ENCODE results near the gene RPS6KB2. TPM values are rescaled to one million over a fixed set of nuclear protein-coding genes. Genes with fewer than 3 reads are reported as not detected.
A peak's percentile ranks its signal among the peaks of the same experiment; 100 is the strongest.
"Not testable (repeated sequence)": the region's sequence is repeated elsewhere in the genome, so short reads cannot be mapped to it uniquely, and the experiment has no call there.

Gene RPS6KB2
- total RNA-seq, 1 experiment from 2014 or later: 170 TPM

- DNase-seq: peak; percentile 88
- no peaks in the 10 kb centered on the region for H3K27me3 ChIP-seq (ENCODE audit: low read length)
- peaks cover 11% of the 10 kb centered on the region for H3K4me1 ChIP-seq (ENCODE audit: insufficient read depth, low read length)
- POLR2A ChIA-PET (ENCODE audit: unreplicated experiment): interaction anchor here (0.5 to 1.2 kb wide), 12 partner anchors 10 to 935 kb away, joined by 3 to 16 read pairs (median 5); partner anchors contain the start of genes NUDT8, PELI3 and RAD9A
- peak; percentile 86 for ATAC-seq
- peaks cover 24% of the 10 kb centered on the region for H3K36me3 ChIP-seq (ENCODE audit: low read depth, low read length)
- H3F3A ChIP-seq (ENCODE audit: low read length, unreplicated experiment): no peaks in the 10 kb centered on the region
- BruUV-seq (replicated peaks): no TSS peak
- H3K79me2 ChIP-seq (ENCODE audit: low read length): peaks cover 28% of the 10 kb centered on the region
- intact Hi-C loops (cut with micrococcal nuclease): loop anchor here (1.0 to 2.0 kb wide), 2 partner anchors 27 to 67 kb away; partner anchors contain the start of gene RPS6KB2
- TF ChIP-seq CTCF (conservative IDR thresholded peaks at IDR 0.05; ENCODE audit: low read depth, low read length): 0 out of 2 replicates have a peak, but pooled peaks have one; percentile 30
- no peak for TF ChIP-seq EZH2 (IDR thresholded peaks at IDR 0.05; ENCODE audit: low read length, unreplicated experiment)
- TF ChIP-seq EZH2phosphoT487 (IDR thresholded peaks at IDR 0.05; ENCODE audit: borderline replicate concordance, low read length): no peak
- CTCF ChIA-PET: interaction anchor here (0.5 to 1.7 kb wide), 11 partner anchors 10 to 1387 kb away, joined by 3 to 15 read pairs (median 5); partner anchors contain the start of genes PITPNM1, RAD9A and TMEM134
- H3K9me3 ChIP-seq (ENCODE audit: low read length): no peaks in the 10 kb centered on the region
- H4K20me1 ChIP-seq (ENCODE audit: low read length): peaks cover 16% of the 10 kb centered on the region; the same call in 1 of the 2 replicates
- peak within 1 kb of the TSS; percentile 88 for H3K4me3 ChIP-seq (ENCODE audit: low read length)
- peak within 1 kb of the TSS; percentile 93 for H3K9ac ChIP-seq (ENCODE audit: low read length)
- H3K9me2 ChIP-seq (replicated peaks; ENCODE audit: low read length): no peaks in the 10 kb centered on the region
- peak within 1 kb of the TSS; percentile 71 for H3K27ac ChIP-seq (ENCODE audit: low read length)
- H2AFZ ChIP-seq (ENCODE audit: low read length): peak within 1 kb of the TSS; percentile 74
- peak within 1 kb of the TSS; percentile 98 for H3K4me2 ChIP-seq (ENCODE audit: low read length)
Measured at GRCh38 chr11:67401495-67402191, 26.7 kb upstream of the RPS6KB2 start, which contains the start of gene PPP1CA. TSS of gene PPP1CA (minus strand) at chr11:67401858. CDS start at chr11:67401782, 76 bp downstream.

GRCh38 chr11:67402192-67402839 is 26.0 kb upstream of the RPS6KB2 start:
- peak overlapping the region; percentile 13; the same call in 1 of the 2 replicates for H3K9ac ChIP-seq (ENCODE audit: low read length)
- peaks cover 11% of the 10 kb centered on the region for H3K4me1 ChIP-seq (ENCODE audit: insufficient read depth, low read length)
- BruUV-seq (replicated peaks): TSS peak; percentile 89
- not testable (repeated sequence) for DNase-seq; H3F3A ChIP-seq (ENCODE audit: low read length, unreplicated experiment); H3K9me3 ChIP-seq (ENCODE audit: low read length); H3K9me2 ChIP-seq (replicated peaks; ENCODE audit: low read length); H3K27me3 ChIP-seq (ENCODE audit: low read length); ATAC-seq
- peak overlapping the region; percentile 80 for H3K4me2 ChIP-seq (ENCODE audit: low read length)
- H3K27ac ChIP-seq (ENCODE audit: low read length): 0 out of 2 replicates have a peak overlapping the region, but pooled peaks have one; percentile 8
- POLR2A ChIA-PET (ENCODE audit: unreplicated experiment): interaction anchor here (0.6 to 0.9 kb wide), 4 partner anchors 10 to 54 kb away, joined by 5 to 13 read pairs (median 8); partner anchors contain the start of gene RAD9A
- H3K79me2 ChIP-seq (ENCODE audit: low read length): peaks cover 28% of the 10 kb centered on the region
- peaks cover 24% of the 10 kb centered on the region for H3K36me3 ChIP-seq (ENCODE audit: low read depth, low read length)
- CTCF ChIA-PET: interaction anchor here (0.5 to 1.7 kb wide), 6 partner anchors 18 to 1386 kb away, joined by 3 to 15 read pairs (median 8); partner anchors contain the start of gene TMEM134
- H2AFZ ChIP-seq (ENCODE audit: low read length): peak overlapping the region; percentile 71
- peak overlapping the region; percentile 42 for H3K4me3 ChIP-seq (ENCODE audit: low read length)
- intact Hi-C loops (cut with micrococcal nuclease): loop anchor here (2.0 kb wide), 1 partner anchor 26 kb away; the partner anchor contains the start of gene RPS6KB2
- H4K20me1 ChIP-seq (ENCODE audit: low read length): peaks cover 16% of the 10 kb centered on the region; the same call in 1 of the 2 replicates

- peaks cover 28% of the 10 kb centered on the region for H3K79me2 ChIP-seq (ENCODE audit: low read length)
- POLR2A ChIA-PET (ENCODE audit: unreplicated experiment); DNase-seq: not testable (repeated sequence)
Measured at GRCh38 chr11:67403085-67403484, 25.2 kb upstream of the RPS6KB2 start.

More at GRCh38 chr11:67403085-67403484, 25.2 kb upstream of the RPS6KB2 start:
- ATAC-seq; BruUV-seq (replicated peaks); H3K9me2 ChIP-seq (replicated peaks; ENCODE audit: low read length); CTCF ChIA-PET; H3K4me3 ChIP-seq (ENCODE audit: low read length); H3K27ac ChIP-seq (ENCODE audit: low read length); H2AFZ ChIP-seq (ENCODE audit: low read length); H3K27me3 ChIP-seq (ENCODE audit: low read length); H3K9me3 ChIP-seq (ENCODE audit: low read length); H3F3A ChIP-seq (ENCODE audit: low read length, unreplicated experiment); H3K4me2 ChIP-seq (ENCODE audit: low read length); H3K9ac ChIP-seq (ENCODE audit: low read length): not testable (repeated sequence)
- H3K4me1 ChIP-seq (ENCODE audit: insufficient read depth, low read length): peaks cover 11% of the 10 kb centered on the region
- peaks cover 16% of the 10 kb centered on the region for H3K36me3 ChIP-seq (ENCODE audit: low read depth, low read length)
- H4K20me1 ChIP-seq (ENCODE audit: low read length): peaks cover 16% of the 10 kb centered on the region; the same call in 1 of the 2 replicates
- intact Hi-C loops (cut with micrococcal nuclease): loop anchor here (2.0 kb wide), 1 partner anchor 26 kb away; the partner anchor contains the start of gene RPS6KB2

All from PC-3 (cell line).